GM06990 (cell line): ENCODE results near the gene BCAR1.
"Not testable (repeated sequence)": the region's sequence is repeated elsewhere in the genome, so short reads cannot be mapped to it uniquely, and the experiment has no call there.

ENCODE experiments used
- DNase-seq: peaks from one replicate; pipeline ENCODE4 v3.0.0-alpha.2; 2011; ENCODE audit not compliant: insufficient read length; ENCODE audit errors: extremely low read depth
- H3K27me3 ChIP-seq: replicated peaks from 2 replicates; pipeline ENCODE4 v1.6.0; 2011; ENCODE audit warnings: low read length; ENCODE audit not compliant: control insufficient read depth, insufficient read depth
- H3K36me3 ChIP-seq: 2 replicates; pipeline ENCODE4 v1.5.1; 2011; ENCODE audit warnings: low read length; ENCODE audit not compliant: control insufficient read depth, insufficient read depth
- H3K4me3 ChIP-seq: replicated peaks from 2 replicates; pipeline ENCODE4 v1.5.1; 2011; ENCODE audit warnings: low read depth, mild to moderate bottlenecking, control low read depth, low read length
- CTCF ChIP-seq: IDR thresholded peaks from 2 replicates; pipeline ENCODE4 v1.5.1; 2011; ENCODE audit warnings: low read length, control low read depth, mild to moderate bottlenecking, inconsistent platforms; ENCODE audit not compliant: insufficient read depth, poor library complexity, severe bottlenecking

The BCAR1 gene

GRCh38 chr16:75286389-75286788 is 35.0 kb upstream of the BCAR1 start:
- H3K36me3 ChIP-seq = no peaks in the 10 kb centered on the region; the same call in 1 of the 2 replicates
- H3K27me3 ChIP-seq = no peaks in the 10 kb centered on the region
- H3K4me3 ChIP-seq = no peak overlapping the region
- DNase-seq = no peak
- no peak for TF ChIP-seq CTCF

GRCh38 chr16:75282466-75283281 is 31.2 kb upstream of the BCAR1 start:
- TF ChIP-seq CTCF = no peak
- no peaks in the 10 kb centered on the region for H3K36me3 ChIP-seq
- H3K27me3 ChIP-seq = no peaks in the 10 kb centered on the region
- no peak overlapping the region for H3K4me3 ChIP-seq
- DNase-seq = no peak

- Histone ChIP-seq H3K4me3 (no peak overlapping the region), H3K27me3 (no peaks in the 10 kb centered on the region), H3K36me3 (no peaks in the 10 kb centered on the region)
- no peak for DNase-seq
- TF ChIP-seq CTCF = no peak
Measured at GRCh38 chr16:75281826-75282225, 30.4 kb upstream of the BCAR1 start.

- H3K36me3 ChIP-seq, DNase-seq, H3K27me3 ChIP-seq, H3K4me3 ChIP-seq: not testable (repeated sequence)
Measured at GRCh38 chr16:75281009-75281408, 29.6 kb upstream of the BCAR1 start.

GRCh38 chr16:75280331-75280804 is 28.9 kb upstream of the BCAR1 start:
- DNase-seq = no peak
- H3K36me3 ChIP-seq = no peaks in the 10 kb centered on the region
- TF ChIP-seq CTCF = no peak
- no peak overlapping the region for H3K4me3 ChIP-seq
- H3K27me3 ChIP-seq = no peaks in the 10 kb centered on the region

- H3K36me3 ChIP-seq = no peaks in the 10 kb centered on the region
- no peaks in the 10 kb centered on the region for H3K27me3 ChIP-seq
- H3K4me3 ChIP-seq = no peak overlapping the region
- DNase-seq = no peak
- no peak for TF ChIP-seq CTCF
Measured at GRCh38 chr16:75279305-75279704, 27.9 kb upstream of the BCAR1 start.
